IMR-90 (cell line): ENCODE results near the gene EFHC1. TPM values are rescaled to one million over a fixed set of nuclear protein-coding genes. Genes with fewer than 3 reads are reported as not detected.
A peak's percentile ranks its signal among the peaks of the same experiment; 100 is the strongest.

Source experiments
- ATAC-seq: fragments of 200-7000 bp; cut with Tn5 transposase; 2 replicates; pipeline ENCODE4 v1.9.1; 2020; ENCODE audit warnings: low read depth, mild to moderate bottlenecking, moderate library complexity
- BruUV-seq: library from RNA; stranded (reverse); fragments of 400-500 nt; replicated peaks from 2 replicates; lab custom pipeline; 2021; lab: Mats Ljungman, UMichigan
- CTCF ChIA-PET: fragments of 300-600 bp; formaldehyde crosslinking; extraction: SDS; loops from one replicate; lab custom pipeline; 2021; ENCODE audit warnings: antibody characterized with exemption; lab: Yijun Ruan, JAX
- POLR2A ChIA-PET: fragments of 300-600 bp; sonication (Branson Sonifier 250); formaldehyde crosslinking; loops from one replicate; lab custom pipeline; 2022; ENCODE audit warnings: antibody characterized with exemption; ENCODE audit not compliant: unreplicated experiment; lab: Charles Lee
- DNase-seq: peaks from one replicate; pipeline ENCODE4 v3.0.0; 2013
- H2AFZ ChIP-seq: replicated peaks from 2 replicates; pipeline ENCODE3; 2013; ENCODE audit warnings: low read length, mild to moderate bottlenecking; ENCODE audit not compliant: poor library complexity
- H2AK5ac ChIP-seq: 2 replicates; pipeline ENCODE4 v1.6.1; 2013; ENCODE audit warnings: low read depth, low read length, inconsistent platforms
- H2AK9ac ChIP-seq: replicated peaks from 2 replicates; pipeline ENCODE3; 2013; ENCODE audit warnings: mild to moderate bottlenecking, low read depth, low read length, moderate library complexity; ENCODE audit not compliant: poor library complexity
- H2BK120ac ChIP-seq: 2 replicates; pipeline ENCODE4 v1.6.1; 2013; ENCODE audit warnings: low read depth, low read length, inconsistent platforms
- H2BK15ac ChIP-seq: 3 replicates; pipeline ENCODE4 v1.6.1; 2013; ENCODE audit warnings: low read depth, low read length, inconsistent platforms
- H2BK20ac ChIP-seq: 2 replicates; pipeline ENCODE4 v1.6.1; 2013; ENCODE audit warnings: low read depth, mild to moderate bottlenecking, inconsistent platforms, low read length, moderate library complexity
- H2BK5ac ChIP-seq: 2 replicates; pipeline ENCODE4 v1.6.1; 2013; ENCODE audit warnings: mild to moderate bottlenecking, low read depth, low read length, inconsistent platforms; ENCODE audit not compliant: poor library complexity, severe bottlenecking
- H3K14ac ChIP-seq: replicated peaks from 2 replicates; pipeline ENCODE4 v1.6.1; 2013; ENCODE audit warnings: low read depth, low read length, inconsistent platforms
- H3K18ac ChIP-seq: 2 replicates; pipeline ENCODE4 v1.6.1; 2013; ENCODE audit warnings: low read depth, low read length, control low read depth
- H3K23ac ChIP-seq: 2 replicates; pipeline ENCODE4 v1.6.1; 2013; ENCODE audit warnings: low read depth, low read length, inconsistent platforms
- H3K27ac ChIP-seq: 2 replicates; pipeline ENCODE4 v1.5.1; 2013; ENCODE audit warnings: mild to moderate bottlenecking, control low read depth, low read length; ENCODE audit not compliant: insufficient read depth
- H3K27me3 ChIP-seq: 2 replicates; pipeline ENCODE4 v1.6.1; 2013; ENCODE audit warnings: low read length; ENCODE audit not compliant: control insufficient read depth, insufficient read depth
- H3K36me3 ChIP-seq: 2 replicates; pipeline ENCODE4 v1.6.1; 2013; ENCODE audit warnings: low read length, mixed read lengths; ENCODE audit not compliant: control insufficient read depth, insufficient read depth
- H3K4ac ChIP-seq: 2 replicates; pipeline ENCODE4 v1.6.1; 2013; ENCODE audit warnings: low read depth, low read length, inconsistent platforms
- H3K4me1 ChIP-seq: 2 replicates; pipeline ENCODE4 v1.6.1; 2013; ENCODE audit warnings: low read length, mixed read lengths; ENCODE audit not compliant: control insufficient read depth, insufficient read depth
- H3K4me2 ChIP-seq: 2 replicates; pipeline ENCODE4 v1.6.1; 2013; ENCODE audit warnings: low read depth, mild to moderate bottlenecking, control low read depth, low read length, moderate library complexity
- H3K4me3 ChIP-seq: 2 replicates; pipeline ENCODE4 v1.5.1; 2013; ENCODE audit warnings: low read depth, mild to moderate bottlenecking, control low read depth, low read length, moderate library complexity; ENCODE audit not compliant: insufficient read depth
- H3K56ac ChIP-seq: 2 replicates; pipeline ENCODE4 v1.6.1; 2013; ENCODE audit warnings: low read length, inconsistent platforms; ENCODE audit not compliant: insufficient read depth; ENCODE audit errors: extremely low read depth
- H3K79me1 ChIP-seq, 2 experiments: 2 replicates each; pipeline ENCODE4 v1.6.1; 2013; ENCODE audit warnings: low read length in 2 of 2, inconsistent platforms in 1 of 2, low read depth in 1 of 2
- H3K9ac ChIP-seq: 2 replicates; pipeline ENCODE4 v1.6.1; 2013; ENCODE audit warnings: low read depth, low read length, control low read depth
- H3K9me1 ChIP-seq: 2 replicates; pipeline ENCODE4 v1.6.1; 2013; ENCODE audit warnings: low read length, inconsistent platforms; ENCODE audit not compliant: insufficient read depth
- H3K9me3 ChIP-seq: 2 replicates; pipeline ENCODE4 v1.6.1; 2013; ENCODE audit warnings: low read length; ENCODE audit not compliant: control insufficient read depth, insufficient read depth
- H4K20me1 ChIP-seq: 2 replicates; pipeline ENCODE4 v1.6.1; 2013; ENCODE audit warnings: low read length, inconsistent platforms; ENCODE audit not compliant: insufficient read depth
- H4K5ac ChIP-seq: 2 replicates; pipeline ENCODE4 v1.6.1; 2013; ENCODE audit warnings: mild to moderate bottlenecking, low read depth, low read length, control low read depth
- H4K8ac ChIP-seq, 2 experiments: 2 replicates each; pipeline ENCODE4 v1.6.1; 2013; ENCODE audit warnings: low read depth in 2 of 2, low read length in 2 of 2, control low read depth in 1 of 2, inconsistent platforms in 1 of 2
- H4K91ac ChIP-seq: 2 replicates; pipeline ENCODE4 v1.6.1; 2013; ENCODE audit warnings: low read depth, low read length, inconsistent platforms; ENCODE audit not compliant: insufficient read depth
- MXI1 ChIP-seq: IDR thresholded peaks from 2 replicates; pipeline ENCODE4 v1.6.1; 2012; ENCODE audit warnings: low read depth, mild to moderate bottlenecking, low read length, moderate library complexity, borderline replicate concordance
- NFE2L2 ChIP-seq: fragments of 150-350 bp; IDR thresholded peaks from 2 replicates; pipeline ENCODE4 v1.6.1; 2016; ENCODE audit warnings: low read depth, mild to moderate bottlenecking, low read length
- WGBS, 2 experiments: methylation state at CpG; one replicate each; pipeline versions ENCODE4 v1.1.5 to v1.1.7; 2013; ENCODE audit warnings: missing lambda C conversion rate in 2 of 2; ENCODE audit not compliant: insufficient read length in 1 of 2; ENCODE audit errors: extremely low coverage in 2 of 2; 5-methylcytosine and 5-hydroxymethylcytosine counted together
- dilution Hi-C: fragments of 300-500 bp; cut with HindIII; formaldehyde crosslinking; loops from one replicate; pipeline ENCODE4 v1.14.3; 2018; ENCODE audit warnings: low sequenced_read_pairs; ENCODE audit not compliant: unreplicated experiment
- in situ Hi-C: fragments of 300-500 bp; cut with MboI; formaldehyde crosslinking; loops from 3 replicates; pipeline ENCODE4 v1.14.3; 2019; ENCODE audit warnings: low sequenced_read_pairs, inconsistent platforms, mixed read lengths
- intact Hi-C: fragments of 100-400 bp; cut with micrococcal nuclease; formaldehyde crosslinking; loops from 2 replicates; pipeline ENCODE4 v1.10.0; 2022
- polyA plus RNA-seq, 3 experiments: library from polyadenylated mRNA; depleted of rRNA; stranded (reverse); fragments of >200 nt; gene quantifications; 2 replicates each; pipeline ENCODE4 v1.2.3, GENCODE V29; 2012; ENCODE audit warnings: low replicate concordance in 1 of 3
- total RNA-seq: library from RNA; depleted of rRNA; stranded (reverse); fragments of >200 nt; gene quantifications from 2 replicates; pipeline ENCODE4 v1.2.3, GENCODE V29; 2012

EFHC1 gene
- total and polyA plus RNA-seq, 2 of the 4 experiments (the other 2 are of a cell fraction) = 14.0 to 23.0 TPM

GRCh38 chr6:52534363-52534762, 114.2 kb downstream of the EFHC1 start:
- H4K5ac ChIP-seq = no peak overlapping the region
- H3K4me3 ChIP-seq = no peak overlapping the region
- peak overlapping the region; percentile 79 for H2AK9ac ChIP-seq
- ATAC-seq (no peak), DNase-seq (no peak)
- H4K8ac ChIP-seq = peak overlapping the region in 1 of 2 experiments; percentile 66; a peak in 3 of 4 replicates
- H3K4me2 ChIP-seq = no peak overlapping the region
- peak overlapping the region; percentile 74 for H3K4ac ChIP-seq
- H3K14ac ChIP-seq = peak overlapping the region; percentile 73
- H3K56ac ChIP-seq = no peak overlapping the region
- H3K18ac ChIP-seq = no peak overlapping the region
- in situ Hi-C loops (no loop called here), dilution Hi-C loops (no loop called here), intact Hi-C loops (no loop called here)
- H3K4me1 ChIP-seq = peaks cover 38% of the 10 kb centered on the region
- CTCF ChIA-PET = no interaction called here
- H3K79me1 ChIP-seq = peaks cover 43 to 92% of the 10 kb centered on the region in 2 experiments
- peak overlapping the region; percentile 16; the same call in 1 of the 2 replicates for H4K91ac ChIP-seq
- peak overlapping the region; percentile 59; the same call in 1 of the 3 replicates for H2BK15ac ChIP-seq
- POLR2A ChIA-PET = no interaction called here
- TF ChIP-seq NFE2L2 = no peak
- TF ChIP-seq MXI1 = no peak
- peak overlapping the region; percentile 87; the same call in 1 of the 2 replicates for H2AK5ac ChIP-seq
- H3K27ac ChIP-seq = no peak overlapping the region
- H2BK5ac ChIP-seq = peak overlapping the region; percentile 76
- peak overlapping the region; percentile 73; the same call in 1 of the 2 replicates for H3K23ac ChIP-seq
- H4K20me1 ChIP-seq = 0 out of 2 replicates have a peak, but pooled peaks cover under 1% of the 10 kb centered on the region
- no peak overlapping the region for H3K9ac ChIP-seq
- no peak overlapping the region for H2AFZ ChIP-seq
- no peaks in the 10 kb centered on the region for H3K27me3 ChIP-seq
- WGBS, 2 experiments = 100% methylated on average over 1 of the region's 5 CpGs; no CpG with 5 or more reads in 1 of the 2 experiments
- H3K9me3 ChIP-seq = no peaks in the 10 kb centered on the region
- peak overlapping the region; percentile 82 for H2BK120ac ChIP-seq
- peaks cover 33% of the 10 kb centered on the region for H3K36me3 ChIP-seq
- no TSS peak for BruUV-seq
- no peak overlapping the region for H2BK20ac ChIP-seq
- H3K9me1 ChIP-seq = peaks cover 60% of the 10 kb centered on the region
